GM12878 (cell line): Measurements from ENCODE around the gene FSTL4. TPM values are rescaled to one million over a fixed set of nuclear protein-coding genes. Genes with fewer than 3 reads are reported as not detected.

Source experiments
- ATAC-seq: fragments of 200-7000 bp; cut with Tn5 transposase; 3 replicates; pipeline ENCODE4 v1.9.1; 2020; ENCODE audit warnings: mild to moderate bottlenecking, moderate library complexity
- BruUV-seq: library from RNA; stranded (reverse); fragments of 400-500 nt; replicated peaks from 2 replicates; lab custom pipeline; 2021; lab: Mats Ljungman, UMichigan
- CTCF ChIA-PET: fragments of 300-600 bp; sonication (Branson Sonifier 250); formaldehyde crosslinking; extraction: SDS; loops from one replicate; lab custom pipeline; 2021; ENCODE audit warnings: inconsistent platforms; lab: Yijun Ruan, JAX
- POLR2A ChIA-PET: fragments of 350-600 bp; formaldehyde crosslinking; extraction: SDS; loops from one replicate; lab custom pipeline; 2021; ENCODE audit warnings: inconsistent platforms; lab: Charles Lee
- RAD21 ChIA-PET: fragments of 300-600 bp; sonication (Branson Sonifier 250); formaldehyde crosslinking; loops from one replicate; lab custom pipeline; 2023; ENCODE audit warnings: antibody characterized with exemption; ENCODE audit not compliant: unreplicated experiment; lab: Charles Lee
- SMC1A ChIA-PET: fragments of 300-600 bp; sonication (Branson Sonifier 250); formaldehyde crosslinking; loops from one replicate; lab custom pipeline; 2023; ENCODE audit not compliant: unreplicated experiment, uncharacterized antibody; lab: Charles Lee
- DNase-seq: peaks from one replicate; pipeline ENCODE4 v3.0.0-alpha.2; 2011; ENCODE audit warnings: low read depth, low spot score
- FAIRE-seq: peaks from 3 replicates; lab custom pipeline; 2011; peaks lifted over from hg19 to GRCh38; lab: Jason Lieb, UNC
- H2AFZ ChIP-seq: 2 replicates; pipeline ENCODE4 v1.6.0; 2011; ENCODE audit warnings: low read depth, low read length, control low read depth; ENCODE audit not compliant: control insufficient read depth
- H3K27ac ChIP-seq: 2 replicates; pipeline ENCODE4 v1.5.1; 2011; ENCODE audit warnings: control low read depth; ENCODE audit not compliant: control insufficient read depth, insufficient read depth
- H3K27me3 ChIP-seq, 2 experiments: replicated peaks in 1 of 2; 2 replicates each; pipeline versions ENCODE4 v1.6.0 to v1.6.1; 2011; ENCODE audit warnings: low read length in 1 of 2; ENCODE audit not compliant: control insufficient read depth in 2 of 2, insufficient read depth in 2 of 2
- H3K36me3 ChIP-seq, 2 experiments: 2 replicates each; pipeline ENCODE4 v1.5.1; 2011; ENCODE audit warnings: low read length in 1 of 2; ENCODE audit not compliant: control insufficient read depth in 2 of 2, insufficient read depth in 2 of 2
- H3K4me1 ChIP-seq: 2 replicates; pipeline ENCODE4 v1.6.1; 2011; ENCODE audit warnings: mild to moderate bottlenecking, low read length, moderate library complexity, mixed read lengths; ENCODE audit not compliant: control insufficient read depth, insufficient read depth
- H3K4me2 ChIP-seq: 2 replicates; pipeline ENCODE4 v1.6.0; 2011; ENCODE audit warnings: control low read depth; ENCODE audit not compliant: control insufficient read depth, insufficient read depth
- H3K4me3 ChIP-seq: fragments of 200-600 bp; sonication (generic); 2 replicates; pipeline ENCODE4 v1.5.1; 2016
- H3K79me2 ChIP-seq: 2 replicates; pipeline ENCODE4 v1.6.0; 2011; ENCODE audit warnings: low read length; ENCODE audit not compliant: control insufficient read depth, insufficient read depth
- H3K9ac ChIP-seq: 2 replicates; pipeline ENCODE4 v1.8.0; 2011; ENCODE audit warnings: low read length, control low read depth, mixed read lengths; ENCODE audit not compliant: control insufficient read depth, insufficient read depth
- H3K9me3 ChIP-seq: replicated peaks from 3 replicates; pipeline ENCODE4 v1.5.1; 2011; ENCODE audit warnings: mild to moderate bottlenecking, low read length; ENCODE audit not compliant: control insufficient read depth, insufficient read depth
- H4K20me1 ChIP-seq: 2 replicates; pipeline ENCODE4 v1.6.0; 2011; ENCODE audit not compliant: control insufficient read depth, insufficient read depth
- BMI1 ChIP-seq: fragments of 450-650 bp; IDR thresholded peaks from 2 replicates; pipeline ENCODE4 v1.6.1; 2016; ENCODE audit warnings: mild to moderate bottlenecking, moderate library complexity, borderline replicate concordance
- JUNB ChIP-seq: IDR thresholded peaks from 2 replicates; pipeline ENCODE4 v1.6.1; 2016; ENCODE audit warnings: antibody characterized with exemption, mild to moderate bottlenecking
- NR2F1 ChIP-seq: fragments of 450-650 bp; conservative IDR thresholded peaks from 2 replicates; pipeline ENCODE4 v1.6.1; 2017; ENCODE audit warnings: mild to moderate bottlenecking
- SPI1 ChIP-seq: IDR thresholded peaks from 2 replicates; pipeline ENCODE4 v1.6.1; 2011; ENCODE audit warnings: low read depth, mild to moderate bottlenecking, low read length, moderate library complexity, borderline replicate concordance; ENCODE audit not compliant: insufficient read depth
- TBL1XR1 ChIP-seq: IDR thresholded peaks from 2 replicates; pipeline ENCODE4 v1.6.1; 2012; ENCODE audit warnings: low read depth, low read length, improper control_type of control experiment
- WGBS: methylation state at CpG from one replicate; pipeline ENCODE4 v1.1.6; 2016; ENCODE audit warnings: low lambda C conversion rate; ENCODE audit not compliant: insufficient replicate concordance, insufficient coverage; ENCODE audit errors: missing lambda C conversion rate; 5-methylcytosine and 5-hydroxymethylcytosine counted together
- in situ Hi-C: fragments of 300-500 bp; cut with MboI; formaldehyde crosslinking; loops from 9 replicates; pipeline ENCODE4 v1.14.3; 2018; ENCODE audit warnings: mixed read lengths
- intact Hi-C: fragments of 100-400 bp; cut with micrococcal nuclease; formaldehyde crosslinking; loops from one replicate; pipeline ENCODE4 v1.14.2; 2022; ENCODE audit not compliant: unreplicated experiment
- polyA plus RNA-seq, 11 experiments: library from polyadenylated mRNA; depleted of rRNA in 4 of 11; unstranded in 6 of 11; stranded (reverse) in 5 of 11; fragments of >200 nt; fragmentation: Nextera tagmentation in 4 of 11; fragmentation: Illumina TruSeq in 1 of 11; extraction: Ambion mirVana in 4 of 11; extraction: Trizol in 1 of 11; gene quantifications; 1 replicate in 1 of 11; 2 replicates in 10 of 11; pipeline versions ENCODE4 v1.2.1 to v1.2.3, GENCODE V29; 2011 to 2016; ENCODE audit warnings: inconsistent platforms in 2 of 11, missing spikeins in 2 of 11, low read depth in 1 of 11
- total RNA-seq, 4 experiments: library from RNA; depleted of rRNA in 3 of 4; stranded (reverse); fragments of >200 nt in 3 of 4; fragmentation: Illumina TruSeq in 1 of 4; extraction: Trizol in 1 of 4; gene quantifications; 2 replicates each; pipeline versions ENCODE4 v1.2.1 to v1.2.3, GENCODE V29; 2013 to 2021
- TF ChIP-seq, protein P1 (sequence below): IDR thresholded peaks from 2 replicates; pipeline ENCODE4 v1.6.1; 2012; ENCODE audit warnings: low read depth, low read length, improper control_type of control experiment
- TF ChIP-seq, protein P2 (sequence below): IDR thresholded peaks from 2 replicates; pipeline ENCODE4 v1.6.1; 2012; ENCODE audit warnings: low read depth, low read length, improper control_type of control experiment

FSTL4 gene
- total and polyA plus RNA-seq, 10 of the 15 experiments (the other 5 are each of a cell fraction or from before 2014, with no cell fraction given), result 0.01 to 0.79 (median 0.21) TPM; not detected in 6

DNA sequence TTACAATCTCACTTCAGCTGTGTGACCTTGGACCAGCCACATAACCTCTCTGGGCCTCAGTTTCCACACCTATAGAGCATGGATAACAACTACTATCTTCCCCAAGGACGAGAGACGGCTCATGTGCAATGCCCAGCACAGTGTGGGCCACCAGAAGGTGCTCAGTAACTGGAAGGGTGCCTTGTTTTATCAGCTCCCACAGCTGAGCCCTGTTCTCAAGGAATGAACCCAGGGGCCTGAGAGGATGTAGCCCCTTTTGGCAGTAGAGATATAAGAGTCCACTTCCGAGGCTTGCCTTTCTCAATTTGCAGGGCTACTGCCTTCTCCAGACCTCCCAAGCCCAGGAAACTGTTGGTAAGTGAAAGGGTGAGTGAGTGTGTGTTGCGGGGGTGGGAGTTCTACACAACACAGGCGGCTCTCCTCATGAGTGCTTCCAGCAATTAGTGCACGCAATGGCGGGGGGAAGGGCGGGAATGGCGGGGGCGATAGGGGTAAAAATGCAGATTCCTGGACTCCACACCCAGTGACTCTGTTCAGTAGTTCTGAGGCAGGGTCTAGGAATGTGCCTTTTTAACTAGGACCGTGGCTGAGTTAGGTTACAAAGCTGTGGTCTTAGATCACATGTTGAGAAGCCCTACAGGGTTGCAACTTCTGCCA is 185.1 kb downstream of the FSTL4 start:
- Histone ChIP-seq H3K79me2 (no peaks in the 10 kb centered on the region), H3K4me2 (no peak overlapping the region), H4K20me1 (no peaks in the 10 kb centered on the region; the same call in 1 of the 2 replicates), H3K9ac (no peak overlapping the region), H3K4me1 (0 out of 2 replicates have a peak, but pooled peaks cover 4% of the 10 kb centered on the region), H3K4me3 (no peak overlapping the region), H3K27ac (no peak overlapping the region), H3K9me3 (no peaks in the 10 kb centered on the region), H3K27me3 (peaks cover 1 to 7% of the 10 kb centered on the region in 2 experiments; a peak in 3 of 4 replicates), H2AFZ (no peak overlapping the region), H3K36me3 (no peaks in the 10 kb centered on the region)
- ATAC-seq (no peak), FAIRE-seq (no peak), DNase-seq (no peak)
- CTCF ChIA-PET, result interaction anchor here (0.8 to 1.8 kb wide), 2 partner anchors 8 to 328 kb away, joined by 3 to 5 read pairs; no protein-coding TSS in a partner anchor
- TF ChIP-seq, protein P1, sequence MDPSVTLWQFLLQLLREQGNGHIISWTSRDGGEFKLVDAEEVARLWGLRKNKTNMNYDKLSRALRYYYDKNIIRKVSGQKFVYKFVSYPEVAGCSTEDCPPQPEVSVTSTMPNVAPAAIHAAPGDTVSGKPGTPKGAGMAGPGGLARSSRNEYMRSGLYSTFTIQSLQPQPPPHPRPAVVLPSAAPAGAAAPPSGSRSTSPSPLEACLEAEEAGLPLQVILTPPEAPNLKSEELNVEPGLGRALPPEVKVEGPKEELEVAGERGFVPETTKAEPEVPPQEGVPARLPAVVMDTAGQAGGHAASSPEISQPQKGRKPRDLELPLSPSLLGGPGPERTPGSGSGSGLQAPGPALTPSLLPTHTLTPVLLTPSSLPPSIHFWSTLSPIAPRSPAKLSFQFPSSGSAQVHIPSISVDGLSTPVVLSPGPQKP, result no peak
- TF ChIP-seq, protein P2, sequence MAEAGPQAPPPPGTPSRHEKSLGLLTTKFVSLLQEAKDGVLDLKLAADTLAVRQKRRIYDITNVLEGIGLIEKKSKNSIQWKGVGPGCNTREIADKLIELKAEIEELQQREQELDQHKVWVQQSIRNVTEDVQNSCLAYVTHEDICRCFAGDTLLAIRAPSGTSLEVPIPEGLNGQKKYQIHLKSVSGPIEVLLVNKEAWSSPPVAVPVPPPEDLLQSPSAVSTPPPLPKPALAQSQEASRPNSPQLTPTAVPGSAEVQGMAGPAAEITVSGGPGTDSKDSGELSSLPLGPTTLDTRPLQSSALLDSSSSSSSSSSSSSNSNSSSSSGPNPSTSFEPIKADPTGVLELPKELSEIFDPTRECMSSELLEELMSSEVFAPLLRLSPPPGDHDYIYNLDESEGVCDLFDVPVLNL, result no peak
- no peak for TF ChIP-seq TBL1XR1
- no peak for TF ChIP-seq NR2F1
- no peak for TF ChIP-seq JUNB
- no peak for TF ChIP-seq BMI1
- TF ChIP-seq SPI1, result no peak
- in situ Hi-C loops, result no loop called here
- RAD21 ChIA-PET, result no interaction called here
- SMC1A ChIA-PET, result interaction anchor here (0.9 to 1.6 kb wide), 3 partner anchors 15 to 330 kb away, joined by 3 to 4 read pairs (median 3); no protein-coding TSS in a partner anchor
- WGBS, result 38% methylated on average over 11 of the region's 11 CpGs
- POLR2A ChIA-PET, result no interaction called here
- intact Hi-C loops, result no loop called here
- BruUV-seq, result no TSS peak
